Measurements from ENCODE around the gene C1orf198. TPM values are rescaled to one million over a fixed set of nuclear protein-coding genes. Genes with fewer than 3 reads are reported as not detected.

Gene C1orf198
- total RNA-seq, 1 donor from 2014 or later, result 62.5 TPM

GRCh38 chr1:230807561-230808280 is 60.6 kb downstream of the C1orf198 start:
- H3K4me3 Mint-ChIP-seq, result no peak overlapping the region
- H3K27ac Mint-ChIP-seq, result no peak overlapping the region
- no peaks in the 10 kb centered on the region for H3K27me3 Mint-ChIP-seq
- H3K9me3 Mint-ChIP-seq, result peaks cover 9% of the 10 kb centered on the region
- H3K36me3 Mint-ChIP-seq, result peaks cover 4% of the 10 kb centered on the region
- peak; percentile 31 for DNase-seq (ENCODE audit: extremely low spot score, unreplicated experiment)
- H3K4me1 Mint-ChIP-seq (ENCODE audit: unreplicated experiment), result no peaks in the 10 kb centered on the region
- TF ChIP-seq CTCF (conservative IDR thresholded peaks at IDR 0.05), result no peak

- DNase-seq (ENCODE audit: extremely low spot score, unreplicated experiment), result peak; percentile 37
- H3K27ac Mint-ChIP-seq, result no peak overlapping the region
- H3K4me3 Mint-ChIP-seq, result no peak overlapping the region
- TF ChIP-seq CTCF (conservative IDR thresholded peaks at IDR 0.05), result no peak
- H3K36me3 Mint-ChIP-seq, result no peaks in the 10 kb centered on the region
- H3K9me3 Mint-ChIP-seq, result peaks cover 5% of the 10 kb centered on the region
- no peaks in the 10 kb centered on the region for H3K4me1 Mint-ChIP-seq (ENCODE audit: unreplicated experiment)
- H3K27me3 Mint-ChIP-seq, result no peaks in the 10 kb centered on the region
Observed at GRCh38 chr1:230807029-230807428, 61.3 kb downstream of the C1orf198 start.

GRCh38 chr1:230806552-230806951 is 61.8 kb downstream of the C1orf198 start:
- H3K4me3 Mint-ChIP-seq, result no peak overlapping the region
- no peaks in the 10 kb centered on the region for H3K36me3 Mint-ChIP-seq
- peaks cover 5% of the 10 kb centered on the region for H3K9me3 Mint-ChIP-seq
- TF ChIP-seq CTCF (conservative IDR thresholded peaks at IDR 0.05), result no peak
- H3K4me1 Mint-ChIP-seq (ENCODE audit: unreplicated experiment), result no peaks in the 10 kb centered on the region
- peak; percentile 4 for DNase-seq (ENCODE audit: extremely low spot score, unreplicated experiment)
- no peaks in the 10 kb centered on the region for H3K27me3 Mint-ChIP-seq
- H3K27ac Mint-ChIP-seq, result no peak overlapping the region

GRCh38 chr1:230804396-230804795 is 63.9 kb downstream of the C1orf198 start:
- Mint-ChIP-seq H3K4me1 (ENCODE audit: unreplicated experiment) (no peaks in the 10 kb centered on the region), H3K36me3 (no peaks in the 10 kb centered on the region), H3K4me3 (no peak overlapping the region), H3K27ac (no peak overlapping the region), H3K9me3 (peaks cover 5% of the 10 kb centered on the region), H3K27me3 (no peaks in the 10 kb centered on the region)
- DNase-seq (ENCODE audit: extremely low spot score, unreplicated experiment), result no peak
- TF ChIP-seq CTCF (conservative IDR thresholded peaks at IDR 0.05), result no peak

GRCh38 chr1:230800891-230801840 is 67.2 kb downstream of the C1orf198 start:
- no peak overlapping the region for H3K27ac Mint-ChIP-seq
- H3K9me3 Mint-ChIP-seq, result no peaks in the 10 kb centered on the region
- no peak for TF ChIP-seq CTCF (conservative IDR thresholded peaks at IDR 0.05)
- H3K27me3 Mint-ChIP-seq, result no peaks in the 10 kb centered on the region
- DNase-seq (ENCODE audit: extremely low spot score, unreplicated experiment), result peak; percentile 27
- H3K4me3 Mint-ChIP-seq, result no peak overlapping the region
- peaks cover 13% of the 10 kb centered on the region for H3K4me1 Mint-ChIP-seq (ENCODE audit: unreplicated experiment)
- no peaks in the 10 kb centered on the region for H3K36me3 Mint-ChIP-seq

All from type B pancreatic cell (in vitro differentiated cells).